HepG2 (cell line): ENCODE measurements around the gene AXIN1. TPM values are rescaled to one million over a fixed set of nuclear protein-coding genes. Genes with fewer than 3 reads are reported as not detected.

Experiments
- ATAC-seq: fragments of 200-7000 bp; cut with Tn5 transposase; 3 replicates; pipeline ENCODE4 v1.9.1; 2020; ENCODE audit warnings: mild to moderate bottlenecking, moderate library complexity
- BruUV-seq: library from RNA; stranded (reverse); fragments of 400-500 nt; replicated peaks from 2 replicates; lab custom pipeline; 2021; lab: Mats Ljungman, UMichigan
- CTCF ChIA-PET: fragments of 300-600 bp; formaldehyde crosslinking; extraction: SDS; loops from one replicate; lab custom pipeline; 2021; ENCODE audit warnings: low total read pairs, inconsistent platforms, low intra/inter-chr PET ratio; lab: Yijun Ruan, JAX
- POLR2A ChIA-PET: fragments of 350-600 bp; sonication (Branson Sonifier 250); formaldehyde crosslinking; loops from one replicate; lab custom pipeline; 2020; ENCODE audit warnings: antibody characterized with exemption, inconsistent platforms; lab: Yijun Ruan, JAX
- DNase-seq: peaks from one replicate; pipeline ENCODE4 v3.0.0-alpha.2; 2015; ENCODE audit warnings: low spot score
- FAIRE-seq: peaks from 3 replicates; lab custom pipeline; 2011; peaks lifted over from hg19 to GRCh38; lab: Jason Lieb, UNC
- H2AFZ ChIP-seq: one replicate; pipeline ENCODE4 v1.6.1; 2011; ENCODE audit warnings: low read length, inconsistent platforms
- H3K27ac ChIP-seq: fragments of 300-600 bp; 3 replicates; pipeline ENCODE4 v1.8.0; 2011; ENCODE audit warnings: mixed run types, mild to moderate bottlenecking, mixed read lengths, low read length, inconsistent platforms; ENCODE audit not compliant: insufficient read depth; ENCODE audit errors: extremely low read length
- H3K27me3 ChIP-seq, 2 experiments: fragments of 200-600 bp in 1 of 2; 2 replicates in 1 of 2; 3 replicates in 1 of 2; pipeline versions ENCODE4 v1.6.0 to v1.8.0; 2011; ENCODE audit warnings: low read length in 2 of 2, mild to moderate bottlenecking in 2 of 2, moderate library complexity in 2 of 2, inconsistent platforms in 1 of 2; ENCODE audit not compliant: insufficient read depth in 2 of 2, control insufficient read depth in 1 of 2
- H3K36me3 ChIP-seq, 2 experiments: fragments of 200-600 bp in 1 of 2; replicated peaks in 1 of 2; 2 replicates in 1 of 2; 3 replicates in 1 of 2; pipeline versions ENCODE4 v1.5.1 to v1.8.0; 2011; ENCODE audit warnings: low read length in 2 of 2, inconsistent platforms in 1 of 2; ENCODE audit not compliant: insufficient read depth in 2 of 2, control insufficient read depth in 1 of 2
- H3K4me1 ChIP-seq: 2 replicates; pipeline ENCODE4 v1.5.1; 2012; ENCODE audit warnings: low read length, inconsistent platforms; ENCODE audit not compliant: insufficient read depth
- H3K4me2 ChIP-seq: 2 replicates; pipeline ENCODE4 v1.6.0; 2011; ENCODE audit warnings: low read depth, low read length, inconsistent platforms
- H3K4me3 ChIP-seq, 3 experiments: fragments of 200-600 bp in 1 of 3; sonication (generic), shearing (Covaris generic) in 1 of 3; replicated peaks in 1 of 3; 2 replicates each; pipeline ENCODE4 v1.5.1; 2011 to 2016; ENCODE audit warnings: low read length in 3 of 3, inconsistent platforms in 2 of 3, low read depth in 2 of 3, mild to moderate bottlenecking in 2 of 3, control low read depth in 1 of 3, mixed read lengths in 1 of 3; ENCODE audit not compliant: insufficient read depth in 1 of 3
- H3K79me2 ChIP-seq: one replicate; pipeline ENCODE4 v1.6.1; 2011; ENCODE audit warnings: low read length, inconsistent platforms; ENCODE audit not compliant: insufficient read depth
- H3K9ac ChIP-seq: 2 replicates; pipeline ENCODE4 v1.6.0; 2011; ENCODE audit warnings: mild to moderate bottlenecking, low read depth, low read length, inconsistent platforms; ENCODE audit not compliant: insufficient read depth
- H3K9me3 ChIP-seq: 2 replicates; pipeline ENCODE4 v1.5.1; 2012; ENCODE audit warnings: mild to moderate bottlenecking, low read length
- H4K20me1 ChIP-seq: 2 replicates; pipeline ENCODE4 v1.6.0; 2011; ENCODE audit warnings: inconsistent platforms, mild to moderate bottlenecking, low read length, moderate library complexity; ENCODE audit not compliant: insufficient read depth
- HOXD1 ChIP-seq: sonication (generic); formaldehyde crosslinking; IDR thresholded peaks from 2 replicates; pipeline ENCODE4 v1.5.0; 2020; ENCODE audit warnings: missing genetic modification reagents
- MLX ChIP-seq: IDR thresholded peaks from 2 replicates; pipeline ENCODE4 v1.6.1; 2016
- SIN3B ChIP-seq: fragments of 150-350 bp; IDR thresholded peaks from 2 replicates; pipeline ENCODE4 v1.6.1; 2014; ENCODE audit warnings: low read length
- ZNF687 ChIP-seq: sonication (generic); formaldehyde crosslinking; IDR thresholded peaks from 2 replicates; pipeline ENCODE4 v1.5.1; 2020; ENCODE audit warnings: mild to moderate bottlenecking, missing genetic modification reagents, moderate library complexity
- WGBS: methylation state at CpG from one replicate; pipeline ENCODE4 v1.1.6; 2017; ENCODE audit warnings: low lambda C conversion rate; 5-methylcytosine and 5-hydroxymethylcytosine counted together
- in situ Hi-C: cut with HindIII; loops from 2 replicates; pipeline ENCODE4 v1.10.0; 2017; ENCODE audit warnings: low pct_unique_long_range_greater_than_20kb; ENCODE audit not compliant: extremely low pct_ligation_motif_present
- intact Hi-C: fragments of 100-400 bp; cut with micrococcal nuclease; formaldehyde crosslinking; loops from one replicate; pipeline ENCODE4 v1.10.0; 2022; ENCODE audit not compliant: unreplicated experiment
- polyA plus RNA-seq, 8 experiments: library from polyadenylated mRNA; depleted of rRNA in 3 of 8; stranded (reverse) in 7 of 8; unstranded in 1 of 8; fragments of >200 nt; fragmentation: Illumina TruSeq in 4 of 8; extraction: Trizol in 4 of 8; gene quantifications; 2 replicates each; pipeline versions ENCODE4 v1.2.1 to v1.2.3, GENCODE V29; 2011 to 2016; ENCODE audit warnings: low read depth in 4 of 8, missing spikeins in 1 of 8, mixed read lengths in 1 of 8; ENCODE audit not compliant: insufficient read depth in 1 of 8
- total RNA-seq, 5 experiments: library from RNA; depleted of rRNA; stranded (reverse); fragments of >200 nt; fragmentation: Illumina TruSeq; extraction: Trizol; gene quantifications; 2 replicates each; pipeline ENCODE4 v1.2.3, GENCODE V29; 2016; ENCODE audit warnings: low read depth in 1 of 5

AXIN1 gene
- total and polyA plus RNA-seq, 2 of the 13 experiments (the other 11 are each of a cell fraction or from before 2014, with no cell fraction given): 24.0 to 26.0 TPM

GRCh38 chr16:269061-269796, 83.3 kb downstream of the AXIN1 start:
- Histone ChIP-seq H3K79me2 (no peaks in the 10 kb centered on the region), H2AFZ (no peak overlapping the region), H3K4me3 (peak overlapping the region in 1 of 3 experiments; percentile 44; a peak in 1 of 6 replicates), H3K9ac (no peak overlapping the region), H3K27me3 (peaks cover 21 to 56% of the 10 kb centered on the region in 2 experiments; a peak in 4 of 5 replicates), H3K9me3 (no peaks in the 10 kb centered on the region), H3K36me3 (no peaks in the 10 kb centered on the region), H4K20me1 (no peaks in the 10 kb centered on the region), H3K27ac (no peak overlapping the region), H3K4me2 (peak overlapping the region; percentile 73), H3K4me1 (peaks cover 37% of the 10 kb centered on the region)
- DNase-seq: no peak
- CTCF ChIA-PET: no interaction called here
- intact Hi-C loops (no loop called here), in situ Hi-C loops (no loop called here)
- peak; percentile 5 for ATAC-seq
- peak; percentile 20; the same call in 1 of the 2 replicates for TF ChIP-seq ZNF687 (CRISPR knock-in tag)
- no peak for TF ChIP-seq HOXD1 (CRISPR knock-in tag)
- TF ChIP-seq SIN3B: no peak
- no peak for TF ChIP-seq MLX (CRISPR knock-in tag)
- 26% methylated on average over 6 of the region's 24 CpGs for WGBS
- POLR2A ChIA-PET: interaction anchor here (0.5 kb wide), 1 partner anchor 84 kb away, joined by 3 read pairs; the partner anchor contains the start of gene AXIN1
- no TSS peak for BruUV-seq
- FAIRE-seq: no peak
